IMR-90 (cell line): ENCODE measurements around the gene CEBPG. TPM values are rescaled to one million over a fixed set of nuclear protein-coding genes. Genes with fewer than 3 reads are reported as not detected.

Experiments
- ATAC-seq: fragments of 200-7000 bp; cut with Tn5 transposase; 2 replicates; pipeline ENCODE4 v1.9.1; 2020; ENCODE audit warnings: low read depth, mild to moderate bottlenecking, moderate library complexity
- BruUV-seq: library from RNA; stranded (reverse); fragments of 400-500 nt; replicated peaks from 2 replicates; lab custom pipeline; 2021; lab: Mats Ljungman, UMichigan
- CTCF ChIA-PET: fragments of 300-600 bp; formaldehyde crosslinking; extraction: SDS; loops from one replicate; lab custom pipeline; 2021; ENCODE audit warnings: antibody characterized with exemption; lab: Yijun Ruan, JAX
- POLR2A ChIA-PET: fragments of 300-600 bp; sonication (Branson Sonifier 250); formaldehyde crosslinking; loops from one replicate; lab custom pipeline; 2022; ENCODE audit warnings: antibody characterized with exemption; ENCODE audit not compliant: unreplicated experiment; lab: Charles Lee
- DNase-seq: peaks from one replicate; pipeline ENCODE4 v3.0.0; 2013
- H2AFZ ChIP-seq: replicated peaks from 2 replicates; pipeline ENCODE3; 2013; ENCODE audit warnings: low read length, mild to moderate bottlenecking; ENCODE audit not compliant: poor library complexity
- H2AK5ac ChIP-seq: 2 replicates; pipeline ENCODE4 v1.6.1; 2013; ENCODE audit warnings: low read depth, low read length, inconsistent platforms
- H2AK9ac ChIP-seq: replicated peaks from 2 replicates; pipeline ENCODE3; 2013; ENCODE audit warnings: mild to moderate bottlenecking, low read depth, low read length, moderate library complexity; ENCODE audit not compliant: poor library complexity
- H2BK120ac ChIP-seq: 2 replicates; pipeline ENCODE4 v1.6.1; 2013; ENCODE audit warnings: low read depth, low read length, inconsistent platforms
- H2BK15ac ChIP-seq: 3 replicates; pipeline ENCODE4 v1.6.1; 2013; ENCODE audit warnings: low read depth, low read length, inconsistent platforms
- H2BK20ac ChIP-seq: 2 replicates; pipeline ENCODE4 v1.6.1; 2013; ENCODE audit warnings: low read depth, mild to moderate bottlenecking, inconsistent platforms, low read length, moderate library complexity
- H2BK5ac ChIP-seq: 2 replicates; pipeline ENCODE4 v1.6.1; 2013; ENCODE audit warnings: mild to moderate bottlenecking, low read depth, low read length, inconsistent platforms; ENCODE audit not compliant: poor library complexity, severe bottlenecking
- H3K14ac ChIP-seq: replicated peaks from 2 replicates; pipeline ENCODE4 v1.6.1; 2013; ENCODE audit warnings: low read depth, low read length, inconsistent platforms
- H3K18ac ChIP-seq: 2 replicates; pipeline ENCODE4 v1.6.1; 2013; ENCODE audit warnings: low read depth, low read length, control low read depth
- H3K23ac ChIP-seq: 2 replicates; pipeline ENCODE4 v1.6.1; 2013; ENCODE audit warnings: low read depth, low read length, inconsistent platforms
- H3K27ac ChIP-seq: 2 replicates; pipeline ENCODE4 v1.5.1; 2013; ENCODE audit warnings: mild to moderate bottlenecking, control low read depth, low read length; ENCODE audit not compliant: insufficient read depth
- H3K27me3 ChIP-seq: 2 replicates; pipeline ENCODE4 v1.6.1; 2013; ENCODE audit warnings: low read length; ENCODE audit not compliant: control insufficient read depth, insufficient read depth
- H3K36me3 ChIP-seq: 2 replicates; pipeline ENCODE4 v1.6.1; 2013; ENCODE audit warnings: low read length, mixed read lengths; ENCODE audit not compliant: control insufficient read depth, insufficient read depth
- H3K4ac ChIP-seq: 2 replicates; pipeline ENCODE4 v1.6.1; 2013; ENCODE audit warnings: low read depth, low read length, inconsistent platforms
- H3K4me1 ChIP-seq: 2 replicates; pipeline ENCODE4 v1.6.1; 2013; ENCODE audit warnings: low read length, mixed read lengths; ENCODE audit not compliant: control insufficient read depth, insufficient read depth
- H3K4me2 ChIP-seq: 2 replicates; pipeline ENCODE4 v1.6.1; 2013; ENCODE audit warnings: low read depth, mild to moderate bottlenecking, control low read depth, low read length, moderate library complexity
- H3K4me3 ChIP-seq: 2 replicates; pipeline ENCODE4 v1.5.1; 2013; ENCODE audit warnings: low read depth, mild to moderate bottlenecking, control low read depth, low read length, moderate library complexity; ENCODE audit not compliant: insufficient read depth
- H3K56ac ChIP-seq: 2 replicates; pipeline ENCODE4 v1.6.1; 2013; ENCODE audit warnings: low read length, inconsistent platforms; ENCODE audit not compliant: insufficient read depth; ENCODE audit errors: extremely low read depth
- H3K79me1 ChIP-seq, 2 experiments: 2 replicates each; pipeline ENCODE4 v1.6.1; 2013; ENCODE audit warnings: low read length in 2 of 2, inconsistent platforms in 1 of 2, low read depth in 1 of 2
- H3K9ac ChIP-seq: 2 replicates; pipeline ENCODE4 v1.6.1; 2013; ENCODE audit warnings: low read depth, low read length, control low read depth
- H3K9me1 ChIP-seq: 2 replicates; pipeline ENCODE4 v1.6.1; 2013; ENCODE audit warnings: low read length, inconsistent platforms; ENCODE audit not compliant: insufficient read depth
- H3K9me3 ChIP-seq: 2 replicates; pipeline ENCODE4 v1.6.1; 2013; ENCODE audit warnings: low read length; ENCODE audit not compliant: control insufficient read depth, insufficient read depth
- H4K20me1 ChIP-seq: 2 replicates; pipeline ENCODE4 v1.6.1; 2013; ENCODE audit warnings: low read length, inconsistent platforms; ENCODE audit not compliant: insufficient read depth
- H4K5ac ChIP-seq: 2 replicates; pipeline ENCODE4 v1.6.1; 2013; ENCODE audit warnings: mild to moderate bottlenecking, low read depth, low read length, control low read depth
- H4K8ac ChIP-seq, 2 experiments: 2 replicates each; pipeline ENCODE4 v1.6.1; 2013; ENCODE audit warnings: low read depth in 2 of 2, low read length in 2 of 2, control low read depth in 1 of 2, inconsistent platforms in 1 of 2
- H4K91ac ChIP-seq: 2 replicates; pipeline ENCODE4 v1.6.1; 2013; ENCODE audit warnings: low read depth, low read length, inconsistent platforms; ENCODE audit not compliant: insufficient read depth
- RAD21 ChIP-seq: IDR thresholded peaks from 2 replicates; pipeline ENCODE4 v1.6.1; 2012; ENCODE audit warnings: low read length, improper control_type of control experiment
- SMC3 ChIP-seq: fragments of 150-350 bp; IDR thresholded peaks from 2 replicates; pipeline ENCODE4 v1.6.1; 2016; ENCODE audit warnings: low read depth, mild to moderate bottlenecking, antibody characterized with exemption, low read length, moderate library complexity
- WGBS, 2 experiments: methylation state at CpG; one replicate each; pipeline versions ENCODE4 v1.1.5 to v1.1.7; 2013; ENCODE audit warnings: missing lambda C conversion rate in 2 of 2; ENCODE audit not compliant: insufficient read length in 1 of 2; ENCODE audit errors: extremely low coverage in 2 of 2; 5-methylcytosine and 5-hydroxymethylcytosine counted together
- dilution Hi-C: fragments of 300-500 bp; cut with HindIII; formaldehyde crosslinking; loops from one replicate; pipeline ENCODE4 v1.14.3; 2018; ENCODE audit warnings: low sequenced_read_pairs; ENCODE audit not compliant: unreplicated experiment
- in situ Hi-C: fragments of 300-500 bp; cut with MboI; formaldehyde crosslinking; loops from 3 replicates; pipeline ENCODE4 v1.14.3; 2019; ENCODE audit warnings: low sequenced_read_pairs, inconsistent platforms, mixed read lengths
- intact Hi-C: fragments of 100-400 bp; cut with micrococcal nuclease; formaldehyde crosslinking; loops from 2 replicates; pipeline ENCODE4 v1.10.0; 2022
- polyA plus RNA-seq, 3 experiments: library from polyadenylated mRNA; depleted of rRNA; stranded (reverse); fragments of >200 nt; gene quantifications; 2 replicates each; pipeline ENCODE4 v1.2.3, GENCODE V29; 2012; ENCODE audit warnings: low replicate concordance in 1 of 3
- total RNA-seq: library from RNA; depleted of rRNA; stranded (reverse); fragments of >200 nt; gene quantifications from 2 replicates; pipeline ENCODE4 v1.2.3, GENCODE V29; 2012
- TF ChIP-seq, protein P1 (sequence below): fragments of 150-350 bp; IDR thresholded peaks from 2 replicates; pipeline ENCODE4 v1.6.1; 2016; ENCODE audit warnings: low read depth, mild to moderate bottlenecking, low read length, moderate library complexity, borderline replicate concordance
- TF ChIP-seq, protein P2 (sequence below): fragments of 150-350 bp; IDR thresholded peaks from 2 replicates; pipeline ENCODE4 v1.6.1; 2017; ENCODE audit warnings: mild to moderate bottlenecking, antibody characterized with exemption, low read length, low read depth

CEBPG gene
- total and polyA plus RNA-seq, 2 of the 4 experiments (the other 2 are of a cell fraction), result 9.2 to 14.3 TPM

DNA sequence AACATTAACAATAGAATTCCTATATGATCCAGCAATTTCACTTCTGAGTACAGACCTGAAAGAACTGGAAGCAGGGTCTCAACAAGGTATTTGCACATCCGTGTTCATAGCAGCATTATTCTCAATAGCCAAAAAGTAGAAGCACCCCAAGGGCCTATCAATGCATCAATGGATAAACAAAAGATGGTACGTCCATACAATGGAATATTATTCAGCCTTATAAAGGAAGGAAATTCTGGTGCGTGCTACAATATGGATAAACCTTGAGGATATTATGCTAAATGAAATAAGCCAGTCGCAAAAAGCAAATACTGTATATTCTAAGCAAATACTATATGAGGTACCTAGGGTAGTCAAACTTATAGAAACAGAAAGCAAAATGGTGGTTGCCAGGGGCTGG lies 40.4 kb upstream of the CEBPG start:
- no peak overlapping the region for H2AK5ac ChIP-seq
- no peaks in the 10 kb centered on the region for H3K27me3 ChIP-seq
- H2BK15ac ChIP-seq, result no peak overlapping the region
- H3K56ac ChIP-seq, result no peak overlapping the region
- no peak overlapping the region for H2AK9ac ChIP-seq
- ChIA-PET CTCF (interaction anchor here (0.6 kb wide), 1 partner anchor 47 kb away, joined by 3 read pairs; no protein-coding TSS in a partner anchor), POLR2A (no interaction called here)
- in situ Hi-C loops, result no loop called here
- H3K79me1 ChIP-seq, result no peaks in the 10 kb centered on the region
- DNase-seq (no peak), ATAC-seq (no peak)
- no peaks in the 10 kb centered on the region for H4K20me1 ChIP-seq
- H2BK20ac ChIP-seq, result no peak overlapping the region
- no peaks in the 10 kb centered on the region for H3K36me3 ChIP-seq
- no TSS peak for BruUV-seq
- dilution Hi-C loops, result no loop called here
- no peaks in the 10 kb centered on the region for H3K9me3 ChIP-seq
- no peak overlapping the region for H4K8ac ChIP-seq
- no peak overlapping the region for H3K4ac ChIP-seq
- no peak overlapping the region for H4K5ac ChIP-seq
- no peak overlapping the region for H2AFZ ChIP-seq
- H3K4me1 ChIP-seq, result no peaks in the 10 kb centered on the region
- WGBS, 2 experiments, result no CpG with 5 or more reads among the region's 4 CpGs
- no peak overlapping the region for H2BK5ac ChIP-seq
- H3K27ac ChIP-seq, result no peak overlapping the region
- H3K14ac ChIP-seq, result no peak overlapping the region
- no peak overlapping the region for H3K9ac ChIP-seq
- no peak overlapping the region for H4K91ac ChIP-seq
- H3K18ac ChIP-seq, result no peak overlapping the region
- H2BK120ac ChIP-seq, result no peak overlapping the region
- no peak overlapping the region for H3K23ac ChIP-seq
- H3K4me2 ChIP-seq, result no peak overlapping the region
- no peaks in the 10 kb centered on the region for H3K9me1 ChIP-seq
- H3K4me3 ChIP-seq, result no peak overlapping the region
- TF ChIP-seq, protein P1, sequence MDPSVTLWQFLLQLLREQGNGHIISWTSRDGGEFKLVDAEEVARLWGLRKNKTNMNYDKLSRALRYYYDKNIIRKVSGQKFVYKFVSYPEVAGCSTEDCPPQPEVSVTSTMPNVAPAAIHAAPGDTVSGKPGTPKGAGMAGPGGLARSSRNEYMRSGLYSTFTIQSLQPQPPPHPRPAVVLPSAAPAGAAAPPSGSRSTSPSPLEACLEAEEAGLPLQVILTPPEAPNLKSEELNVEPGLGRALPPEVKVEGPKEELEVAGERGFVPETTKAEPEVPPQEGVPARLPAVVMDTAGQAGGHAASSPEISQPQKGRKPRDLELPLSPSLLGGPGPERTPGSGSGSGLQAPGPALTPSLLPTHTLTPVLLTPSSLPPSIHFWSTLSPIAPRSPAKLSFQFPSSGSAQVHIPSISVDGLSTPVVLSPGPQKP, result no peak
- TF ChIP-seq SMC3 (no peak), RAD21 (no peak)
- TF ChIP-seq, protein P2, sequence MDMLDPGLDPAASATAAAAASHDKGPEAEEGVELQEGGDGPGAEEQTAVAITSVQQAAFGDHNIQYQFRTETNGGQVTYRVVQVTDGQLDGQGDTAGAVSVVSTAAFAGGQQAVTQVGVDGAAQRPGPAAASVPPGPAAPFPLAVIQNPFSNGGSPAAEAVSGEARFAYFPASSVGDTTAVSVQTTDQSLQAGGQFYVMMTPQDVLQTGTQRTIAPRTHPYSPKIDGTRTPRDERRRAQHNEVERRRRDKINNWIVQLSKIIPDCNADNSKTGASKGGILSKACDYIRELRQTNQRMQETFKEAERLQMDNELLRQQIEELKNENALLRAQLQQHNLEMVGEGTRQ, result no peak
- intact Hi-C loops, result no loop called here
